Glutamatergic neuron (in vitro differentiated cells): ENCODE data around the gene DLG4. TPM values are rescaled to one million over a fixed set of nuclear protein-coding genes. Genes with fewer than 3 reads are reported as not detected.

ENCODE experiments used
- DNase-seq: peaks from one replicate; pipeline ENCODE4 v3.0.0; 2022
- H3K27ac Mint-ChIP-seq: one replicate; pipeline ENCODE4 v1.8.0; 2020; ENCODE audit warnings: mild to moderate bottlenecking, mixed read lengths, inconsistent platforms; ENCODE audit not compliant: unreplicated experiment
- H3K27me3 Mint-ChIP-seq: one replicate; pipeline ENCODE4 v1.8.0; 2020; ENCODE audit warnings: mild to moderate bottlenecking, moderate library complexity, mixed read lengths, inconsistent platforms; ENCODE audit not compliant: unreplicated experiment
- H3K36me3 Mint-ChIP-seq: one replicate; pipeline ENCODE4 v1.8.0; 2020; ENCODE audit warnings: mild to moderate bottlenecking, mixed read lengths, inconsistent platforms; ENCODE audit not compliant: unreplicated experiment
- H3K4me1 Mint-ChIP-seq: one replicate; pipeline ENCODE4 v1.8.0; 2020; ENCODE audit warnings: mild to moderate bottlenecking, low read depth, mixed read lengths, inconsistent platforms; ENCODE audit not compliant: unreplicated experiment
- H3K4me3 Mint-ChIP-seq: one replicate; pipeline ENCODE4 v1.8.0; 2020; ENCODE audit warnings: mild to moderate bottlenecking, mixed read lengths, inconsistent platforms; ENCODE audit not compliant: unreplicated experiment
- H3K9me3 Mint-ChIP-seq: one replicate; pipeline ENCODE4 v1.8.0; 2020; ENCODE audit warnings: mild to moderate bottlenecking, moderate library complexity, mixed read lengths, inconsistent platforms; ENCODE audit not compliant: unreplicated experiment
- total RNA-seq: library from RNA; stranded (reverse); fragmentation: NEBNext Ultra II Directional; extraction: Animal tissue kit (Norgen Biotek cat#: 25700); gene quantifications from one replicate; pipeline ENCODE4 v1.2.1, GENCODE V29; 2021; ENCODE audit not compliant: unreplicated experiment
- TF ChIP-seq, protein P1 (sequence below): fragments of 200-600 bp; sonication (generic); IDR thresholded peaks from one replicate; pipeline ENCODE4 v1.5.0; 2021; ENCODE audit not compliant: partially characterized antibody, unreplicated experiment

The DLG4 gene
- total RNA-seq, 1 donor from 2014 or later, result 157 TPM

DNA sequence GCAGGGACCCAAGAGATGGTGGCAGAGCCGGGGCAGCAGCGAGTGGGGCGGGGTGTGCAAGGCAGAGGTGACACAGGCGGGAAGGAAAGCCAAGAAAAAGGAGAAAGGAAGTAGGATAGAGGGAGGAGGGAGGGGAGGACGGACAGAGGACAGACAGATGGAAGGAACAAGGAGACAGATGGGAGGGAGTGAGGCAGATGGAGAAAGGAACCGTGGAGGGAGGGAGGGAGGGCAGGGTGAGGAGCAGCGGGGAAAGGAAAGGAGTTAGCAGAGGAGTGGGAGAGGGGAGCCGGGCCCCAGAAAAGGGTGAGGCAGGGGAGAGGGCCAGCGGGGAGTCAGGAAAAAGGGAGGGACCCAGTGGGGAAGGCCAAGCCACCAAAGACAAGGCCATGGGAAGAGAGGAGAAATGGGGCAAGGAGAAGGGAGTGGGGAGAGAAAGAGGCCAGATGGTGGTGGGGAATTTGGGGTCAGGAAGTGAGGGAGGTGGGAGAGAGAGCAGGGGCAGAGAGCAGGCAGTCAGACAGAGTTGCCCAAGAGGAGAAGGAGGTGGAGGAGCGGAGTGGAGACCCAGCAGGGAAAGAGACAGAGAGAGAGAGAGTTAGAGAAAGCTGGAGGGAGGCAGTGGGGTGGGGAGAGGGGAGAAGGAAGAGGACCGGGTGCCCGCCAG, 27.2 kb downstream of the DLG4 start:
- TF ChIP-seq, protein P1, sequence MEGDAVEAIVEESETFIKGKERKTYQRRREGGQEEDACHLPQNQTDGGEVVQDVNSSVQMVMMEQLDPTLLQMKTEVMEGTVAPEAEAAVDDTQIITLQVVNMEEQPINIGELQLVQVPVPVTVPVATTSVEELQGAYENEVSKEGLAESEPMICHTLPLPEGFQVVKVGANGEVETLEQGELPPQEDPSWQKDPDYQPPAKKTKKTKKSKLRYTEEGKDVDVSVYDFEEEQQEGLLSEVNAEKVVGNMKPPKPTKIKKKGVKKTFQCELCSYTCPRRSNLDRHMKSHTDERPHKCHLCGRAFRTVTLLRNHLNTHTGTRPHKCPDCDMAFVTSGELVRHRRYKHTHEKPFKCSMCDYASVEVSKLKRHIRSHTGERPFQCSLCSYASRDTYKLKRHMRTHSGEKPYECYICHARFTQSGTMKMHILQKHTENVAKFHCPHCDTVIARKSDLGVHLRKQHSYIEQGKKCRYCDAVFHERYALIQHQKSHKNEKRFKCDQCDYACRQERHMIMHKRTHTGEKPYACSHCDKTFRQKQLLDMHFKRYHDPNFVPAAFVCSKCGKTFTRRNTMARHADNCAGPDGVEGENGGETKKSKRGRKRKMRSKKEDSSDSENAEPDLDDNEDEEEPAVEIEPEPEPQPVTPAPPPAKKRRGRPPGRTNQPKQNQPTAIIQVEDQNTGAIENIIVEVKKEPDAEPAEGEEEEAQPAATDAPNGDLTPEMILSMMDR, result no peak
- H3K4me1 Mint-ChIP-seq, result peaks cover 35% of the 10 kb centered on the region
- peak; percentile 61 for DNase-seq
- no peaks in the 10 kb centered on the region for H3K36me3 Mint-ChIP-seq
- peak overlapping the region; percentile 83 for H3K4me3 Mint-ChIP-seq
- H3K27ac Mint-ChIP-seq, result peak overlapping the region; percentile 100
- H3K9me3 Mint-ChIP-seq, result peaks cover 11% of the 10 kb centered on the region
- H3K27me3 Mint-ChIP-seq, result peaks cover 15% of the 10 kb centered on the region

DNA sequence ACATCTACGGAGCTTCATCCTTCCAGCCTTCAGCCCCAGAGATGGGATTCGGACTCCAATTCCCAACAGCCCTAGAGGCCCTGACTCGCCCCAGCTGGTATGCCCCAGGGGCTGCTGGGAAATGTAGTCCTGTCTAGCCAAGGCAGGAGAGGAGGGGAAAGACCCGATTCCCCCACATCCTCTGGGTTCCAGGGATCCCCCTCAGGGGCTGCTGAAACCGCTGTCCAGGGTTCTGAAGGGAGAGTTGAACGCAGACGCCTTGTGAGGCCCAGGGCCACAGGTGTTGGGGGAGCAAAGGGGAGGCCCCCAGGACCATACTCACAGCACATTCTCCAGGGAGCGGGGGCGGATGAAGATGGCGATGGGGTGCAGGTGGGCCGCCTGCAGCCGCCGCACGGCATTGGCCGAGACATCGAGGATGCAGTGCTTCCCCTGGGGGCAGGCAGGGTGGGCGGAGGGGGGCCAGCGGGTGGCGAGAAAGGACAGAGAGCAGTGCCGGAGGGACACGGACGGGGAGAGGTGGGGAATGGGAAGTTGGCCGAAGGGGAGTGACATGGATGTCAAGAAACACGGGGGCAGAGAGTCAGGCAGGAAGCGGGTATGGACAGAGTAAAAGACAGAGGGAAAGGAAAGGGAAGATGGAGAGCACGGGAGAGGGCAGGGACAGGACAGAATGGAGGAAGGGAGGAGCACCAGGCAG, 27.9 kb downstream of the DLG4 start:
- no peaks in the 10 kb centered on the region for H3K36me3 Mint-ChIP-seq
- peak overlapping the region; percentile 83 for H3K4me3 Mint-ChIP-seq

DNA sequence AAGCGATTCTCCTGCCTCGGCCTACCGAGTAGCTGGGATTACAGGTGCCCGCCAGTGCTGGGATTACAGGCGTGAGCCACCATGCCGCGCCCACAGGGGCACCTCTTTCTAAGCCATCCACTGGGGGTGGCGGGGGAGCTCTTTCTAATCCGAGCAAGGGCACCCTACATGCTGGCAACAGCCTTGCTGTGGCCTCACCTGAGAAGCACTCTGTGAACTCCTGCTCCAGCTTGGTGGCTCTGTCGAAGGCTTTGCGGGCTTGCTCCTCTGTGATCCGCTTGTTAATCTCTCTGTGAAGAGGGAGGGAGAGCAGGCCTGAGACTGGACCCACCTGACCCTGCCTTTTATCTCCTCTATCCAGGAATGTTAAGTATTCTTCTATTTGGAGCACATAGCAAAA, 28.6 kb downstream of the DLG4 start:
- peak overlapping the region; percentile 83 for H3K4me3 Mint-ChIP-seq
- no peaks in the 10 kb centered on the region for H3K36me3 Mint-ChIP-seq
- peak overlapping the region; percentile 100 for H3K27ac Mint-ChIP-seq
- H3K27me3 Mint-ChIP-seq, result peaks cover 15% of the 10 kb centered on the region
- peaks cover 10% of the 10 kb centered on the region for H3K9me3 Mint-ChIP-seq
- no peak for DNase-seq
- TF ChIP-seq, protein P1, result no peak
- H3K4me1 Mint-ChIP-seq, result peaks cover 33% of the 10 kb centered on the region

More for the DNA sequence above, 27.9 kb downstream of the DLG4 start:
- peaks cover 15% of the 10 kb centered on the region for H3K27me3 Mint-ChIP-seq
- peak overlapping the region; percentile 100 for H3K27ac Mint-ChIP-seq
- H3K9me3 Mint-ChIP-seq, result peaks cover 11% of the 10 kb centered on the region
- TF ChIP-seq, protein P1, result no peak
- DNase-seq, result peak; percentile 87
- peaks cover 35% of the 10 kb centered on the region for H3K4me1 Mint-ChIP-seq

DNA sequence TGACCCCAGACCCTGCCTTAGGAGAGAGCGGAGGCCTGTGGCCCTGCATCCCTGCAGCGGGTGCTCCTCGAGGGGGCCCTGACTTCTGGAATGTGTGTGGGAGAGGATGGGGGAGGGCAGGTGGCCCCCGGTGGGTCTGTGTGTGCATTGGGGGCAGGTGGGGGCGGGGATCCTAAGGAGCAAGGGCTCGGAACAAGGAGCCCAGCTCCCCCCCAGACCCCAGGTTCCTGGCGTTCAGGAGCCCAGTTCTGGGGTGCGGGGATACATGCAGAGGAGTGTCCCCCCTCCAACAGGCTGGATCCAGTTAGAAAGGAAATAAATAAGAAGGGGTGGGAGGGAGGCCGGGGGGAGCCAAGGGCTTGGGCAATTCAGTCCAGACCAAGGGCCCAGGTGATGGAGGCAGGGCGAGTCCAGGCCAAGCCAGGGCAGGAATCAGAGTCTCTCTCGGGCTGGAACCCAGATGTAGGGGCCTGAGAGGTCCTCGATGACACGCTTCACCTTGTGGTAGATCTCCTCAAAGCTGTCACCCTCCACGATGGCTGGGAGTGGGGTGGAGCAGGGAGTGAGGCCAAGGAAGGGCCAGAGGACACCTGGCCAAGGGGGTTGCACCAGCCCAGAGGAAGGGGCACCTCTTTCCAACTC, 29.2 kb downstream of the DLG4 start:
- Mint-ChIP-seq H3K4me1 (peaks cover 31% of the 10 kb centered on the region), H3K27ac (peak overlapping the region; percentile 59), H3K9me3 (peaks cover 10% of the 10 kb centered on the region), H3K4me3 (peak overlapping the region; percentile 30), H3K27me3 (peaks cover 15% of the 10 kb centered on the region), H3K36me3 (no peaks in the 10 kb centered on the region)
- no peak for DNase-seq
- TF ChIP-seq, protein P1, result no peak
